Sigmoid colon (tissue), 4 donors: Measurements from ENCODE around the gene HEPHL1.

Source experiments
- EP300 ChIP-seq, 4 donors: sonication (generic); formaldehyde crosslinking; IDR thresholded peaks; one replicate each; pipeline ENCODE4 v1.6.1; 2017; ENCODE audit warnings: antibody characterized with exemption in 4 of 4
- POLR2A ChIP-seq, 2 donors: fragments of 450-650 bp; IDR thresholded peaks; one replicate each; pipeline ENCODE4 v1.6.1; 2016; ENCODE audit warnings: antibody characterized with exemption in 2 of 2, mild to moderate bottlenecking in 2 of 2, moderate library complexity in 2 of 2
- POLR2AphosphoS5 ChIP-seq, 4 donors: sonication (generic); formaldehyde crosslinking; IDR thresholded peaks; one replicate each; pipeline ENCODE4 v1.6.1; 2017; ENCODE audit warnings: antibody characterized with exemption in 4 of 4
- TF ChIP-seq, protein P1 (sequence below), 4 experiments: fragments of 450-650 bp in 3 of 4; fragments of 200-600 bp in 1 of 4; IDR thresholded peaks; one replicate each; pipeline ENCODE4 v1.5.1; 2016 to 2019; ENCODE audit warnings: antibody characterized with exemption in 4 of 4, mild to moderate bottlenecking in 3 of 4, moderate library complexity in 2 of 4

DNA sequence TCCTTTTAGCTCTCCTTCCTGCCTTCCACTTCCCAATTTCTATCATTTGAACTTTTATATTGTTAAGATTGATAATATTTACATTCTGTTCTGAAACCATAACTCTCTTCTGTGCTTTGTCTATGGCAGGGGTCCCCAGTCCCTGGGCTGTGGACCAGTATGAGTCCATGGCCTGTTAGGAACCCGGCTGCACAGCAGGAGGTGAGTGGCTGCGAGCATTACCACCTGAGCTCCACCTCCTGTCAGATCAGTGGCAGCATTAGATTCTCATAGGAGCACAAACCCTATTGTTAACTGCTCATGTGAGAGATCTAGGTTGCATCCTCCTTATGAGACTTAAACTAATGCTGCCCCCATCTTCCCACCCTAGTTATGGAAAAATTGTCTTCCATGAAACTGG, 48.4 kb upstream of the HEPHL1 start:
- TF ChIP-seq EP300 (IDR thresholded peaks at IDR 0.05) (no peak), POLR2A (IDR thresholded peaks at IDR 0.05) (no peak), POLR2AphosphoS5 (IDR thresholded peaks at IDR 0.05) (no peak)
- TF ChIP-seq, protein P1, sequence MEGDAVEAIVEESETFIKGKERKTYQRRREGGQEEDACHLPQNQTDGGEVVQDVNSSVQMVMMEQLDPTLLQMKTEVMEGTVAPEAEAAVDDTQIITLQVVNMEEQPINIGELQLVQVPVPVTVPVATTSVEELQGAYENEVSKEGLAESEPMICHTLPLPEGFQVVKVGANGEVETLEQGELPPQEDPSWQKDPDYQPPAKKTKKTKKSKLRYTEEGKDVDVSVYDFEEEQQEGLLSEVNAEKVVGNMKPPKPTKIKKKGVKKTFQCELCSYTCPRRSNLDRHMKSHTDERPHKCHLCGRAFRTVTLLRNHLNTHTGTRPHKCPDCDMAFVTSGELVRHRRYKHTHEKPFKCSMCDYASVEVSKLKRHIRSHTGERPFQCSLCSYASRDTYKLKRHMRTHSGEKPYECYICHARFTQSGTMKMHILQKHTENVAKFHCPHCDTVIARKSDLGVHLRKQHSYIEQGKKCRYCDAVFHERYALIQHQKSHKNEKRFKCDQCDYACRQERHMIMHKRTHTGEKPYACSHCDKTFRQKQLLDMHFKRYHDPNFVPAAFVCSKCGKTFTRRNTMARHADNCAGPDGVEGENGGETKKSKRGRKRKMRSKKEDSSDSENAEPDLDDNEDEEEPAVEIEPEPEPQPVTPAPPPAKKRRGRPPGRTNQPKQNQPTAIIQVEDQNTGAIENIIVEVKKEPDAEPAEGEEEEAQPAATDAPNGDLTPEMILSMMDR (IDR thresholded peaks at IDR 0.05) = no peak
